Left renal pelvis (tissue), 4 donors: Measurements from ENCODE around the gene IQCN. TPM values are rescaled to one million over a fixed set of nuclear protein-coding genes. Genes with fewer than 3 reads are reported as not detected.
A peak's percentile ranks its signal among the peaks of the same experiment; 100 is the strongest.

Experiments
- DNase-seq, 4 donors: peaks; one replicate each; pipeline ENCODE4 v3.0.0-alpha.2; 2013; ENCODE audit warnings: low read depth in 4 of 4, low spot score in 3 of 4
- polyA plus RNA-seq, 4 donors: library from polyadenylated mRNA; unstranded; fragments of 120-200 nt; gene quantifications; one replicate each; pipeline ENCODE4 v1.2.1, GENCODE V29; 2013; ENCODE audit not compliant: insufficient read length in 4 of 4

IQCN gene
- polyA plus RNA-seq, 4 donors, result 5.0 to 13.4 (median 6.7) TPM

DNA sequence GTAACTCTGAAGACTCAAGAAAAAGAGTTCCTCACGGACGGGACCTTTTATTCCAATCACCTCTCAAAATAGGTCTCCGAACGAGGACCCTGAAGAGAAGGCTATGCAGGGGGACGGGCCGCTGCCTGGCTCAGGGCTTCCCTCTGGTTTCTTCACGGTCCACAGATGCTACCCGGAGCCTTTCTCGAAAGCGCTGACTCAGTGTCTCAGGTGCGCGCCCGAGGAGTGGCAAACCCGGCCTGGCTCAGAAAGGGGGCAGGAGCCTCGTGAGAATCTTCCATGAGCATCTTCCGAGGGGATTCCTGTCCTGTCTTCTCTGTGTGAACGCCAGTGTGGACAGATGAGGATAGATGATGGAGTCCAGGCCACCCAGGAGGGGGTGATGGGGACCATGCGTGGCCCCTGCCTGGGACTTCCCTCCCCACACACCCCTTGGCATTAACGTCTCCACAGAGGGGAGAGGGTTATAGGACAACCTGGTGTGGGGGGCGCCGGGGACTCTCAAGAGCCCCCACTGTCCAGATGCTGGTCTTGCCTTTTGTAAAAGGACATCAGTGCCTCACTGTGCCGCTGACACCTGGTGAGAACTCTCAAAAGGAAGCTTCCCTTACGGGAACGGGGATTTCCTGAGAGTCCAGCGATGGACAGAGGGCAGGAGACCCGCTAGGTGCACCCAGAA is 32.1 kb upstream of the IQCN start:
- DNase-seq, result no peak

DNA sequence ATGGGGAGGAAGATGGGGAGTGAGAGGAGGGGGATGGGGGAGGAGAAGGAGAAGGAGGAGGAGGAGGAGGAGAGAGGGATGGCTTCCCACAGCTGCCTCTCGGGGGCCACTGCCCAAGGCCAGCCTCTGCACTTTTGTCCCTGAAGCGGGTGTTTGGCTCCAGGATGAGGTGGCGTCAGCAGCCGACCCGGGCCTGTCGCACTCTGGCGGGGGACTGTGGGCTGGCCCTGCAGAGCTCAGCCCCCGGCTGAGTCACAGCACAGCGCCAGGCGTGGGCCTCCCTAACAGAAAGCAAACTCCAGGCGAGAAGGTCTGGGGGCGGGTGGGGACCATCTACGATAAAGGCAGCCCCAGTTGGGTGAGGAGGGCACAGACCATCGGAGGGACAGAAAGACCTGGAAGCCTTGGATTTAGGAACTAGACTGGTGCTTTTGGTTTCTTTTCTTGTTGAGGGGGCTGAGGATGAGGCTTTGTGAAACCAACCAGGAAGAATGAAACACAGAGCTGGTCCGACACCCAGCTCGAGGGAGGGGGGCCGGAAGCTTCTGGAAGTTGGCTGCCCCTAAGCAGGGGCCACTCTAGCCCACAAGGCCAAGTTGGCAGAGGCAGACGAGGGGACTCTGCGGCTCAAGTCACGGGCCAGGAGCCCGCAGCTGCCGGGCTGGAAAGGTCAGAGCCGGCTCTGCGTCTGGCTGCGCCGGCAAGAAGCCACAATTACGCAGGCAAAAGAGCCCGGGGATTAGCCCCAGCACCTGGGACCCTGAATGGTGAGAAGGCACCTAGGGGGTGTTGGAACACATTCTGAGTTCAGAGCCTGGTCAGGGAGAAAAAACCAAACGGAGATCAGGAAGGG is 30.4 kb upstream of the IQCN start:
- no peak for DNase-seq

DNA sequence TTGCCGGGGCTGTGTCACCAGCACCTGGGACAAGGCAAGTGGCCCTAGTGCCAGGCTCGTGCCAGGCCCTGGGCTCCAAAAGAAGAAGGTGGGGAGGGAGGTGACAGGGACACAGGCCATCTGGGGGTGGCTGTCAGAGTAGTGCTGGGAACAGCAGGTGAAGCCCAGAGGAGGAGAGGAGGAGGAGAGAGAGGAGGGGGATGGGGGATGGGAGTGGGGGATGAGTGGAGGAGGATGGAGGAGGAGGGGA is 29.9 kb upstream of the IQCN start:
- DNase-seq, result no peak

DNA sequence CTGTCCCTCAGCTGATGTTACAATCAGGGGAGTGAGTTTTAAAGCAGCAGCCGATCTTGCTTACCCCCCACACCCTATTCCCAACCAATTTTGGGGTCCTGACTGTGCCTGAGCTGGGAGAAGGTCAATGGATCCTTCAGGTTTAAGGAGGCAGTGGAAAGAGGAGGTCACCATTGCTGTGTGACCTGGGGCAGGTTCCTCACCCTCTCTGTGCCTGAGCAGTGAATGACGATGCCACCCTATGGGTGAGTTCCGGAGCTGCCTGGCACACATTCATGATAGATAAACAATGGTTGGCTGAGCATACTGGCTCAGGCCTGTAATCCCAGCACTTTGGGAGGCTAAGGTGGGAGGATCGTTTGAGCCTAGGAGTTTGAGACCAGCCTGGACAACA is 27.5 kb upstream of the IQCN start:
- DNase-seq, result no peak

GRCh38 chr19:18300930-18301717 is 26.9 kb upstream of the IQCN start:
- DNase-seq, result no peak

- DNase-seq, result no peak
These were observed 25.4 kb upstream of the IQCN start for GRCh38 chr19:18299654-18300053.

DNA sequence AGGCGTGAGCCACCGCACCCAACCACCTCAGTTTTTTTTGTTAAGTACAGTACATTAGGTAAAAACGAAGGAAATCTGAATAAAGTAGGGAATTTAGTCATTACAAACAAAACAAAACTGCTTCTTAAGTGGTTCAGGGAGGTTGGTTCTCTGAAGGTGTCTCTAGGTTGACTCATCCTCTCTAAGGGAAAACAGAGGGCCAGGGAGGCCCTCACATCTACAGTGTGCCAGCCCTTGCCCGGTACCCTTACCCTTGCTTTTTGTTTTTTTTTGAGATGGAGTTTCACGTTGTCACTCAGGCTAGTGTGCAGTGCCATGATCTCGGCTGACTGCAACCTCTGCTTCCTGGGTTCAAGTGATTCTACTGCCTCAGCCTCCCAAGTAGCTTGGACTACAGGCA is 24.3 kb upstream of the IQCN start:
- DNase-seq, result no peak

GRCh38 chr19:18297308-18297707 is 23.1 kb upstream of the IQCN start:
- no peak for DNase-seq

DNA sequence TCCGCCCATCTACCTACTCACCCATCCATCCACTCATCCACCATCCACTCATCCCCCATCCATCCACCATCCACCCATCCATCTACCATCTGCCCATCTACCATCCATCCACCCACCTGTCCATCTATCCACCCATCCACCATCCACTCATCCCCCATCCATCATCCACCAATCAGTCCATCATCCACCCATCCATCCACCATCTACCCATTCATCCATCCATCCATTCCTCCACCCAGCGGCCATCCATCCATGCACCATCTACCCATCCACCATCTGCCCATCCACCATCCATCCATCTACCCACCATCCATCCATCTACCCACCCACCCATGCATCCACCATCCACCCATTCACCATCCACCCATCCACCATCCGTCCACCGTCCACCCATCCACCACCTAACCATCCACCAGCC is 20.8 kb upstream of the IQCN start:
- DNase-seq, result no peak

- no peak for DNase-seq
These were observed 20.2 kb upstream of the IQCN start for GRCh38 chr19:18294467-18294864.

GRCh38 chr19:18293642-18294466 is 19.6 kb upstream of the IQCN start:
- no peak for DNase-seq

DNA sequence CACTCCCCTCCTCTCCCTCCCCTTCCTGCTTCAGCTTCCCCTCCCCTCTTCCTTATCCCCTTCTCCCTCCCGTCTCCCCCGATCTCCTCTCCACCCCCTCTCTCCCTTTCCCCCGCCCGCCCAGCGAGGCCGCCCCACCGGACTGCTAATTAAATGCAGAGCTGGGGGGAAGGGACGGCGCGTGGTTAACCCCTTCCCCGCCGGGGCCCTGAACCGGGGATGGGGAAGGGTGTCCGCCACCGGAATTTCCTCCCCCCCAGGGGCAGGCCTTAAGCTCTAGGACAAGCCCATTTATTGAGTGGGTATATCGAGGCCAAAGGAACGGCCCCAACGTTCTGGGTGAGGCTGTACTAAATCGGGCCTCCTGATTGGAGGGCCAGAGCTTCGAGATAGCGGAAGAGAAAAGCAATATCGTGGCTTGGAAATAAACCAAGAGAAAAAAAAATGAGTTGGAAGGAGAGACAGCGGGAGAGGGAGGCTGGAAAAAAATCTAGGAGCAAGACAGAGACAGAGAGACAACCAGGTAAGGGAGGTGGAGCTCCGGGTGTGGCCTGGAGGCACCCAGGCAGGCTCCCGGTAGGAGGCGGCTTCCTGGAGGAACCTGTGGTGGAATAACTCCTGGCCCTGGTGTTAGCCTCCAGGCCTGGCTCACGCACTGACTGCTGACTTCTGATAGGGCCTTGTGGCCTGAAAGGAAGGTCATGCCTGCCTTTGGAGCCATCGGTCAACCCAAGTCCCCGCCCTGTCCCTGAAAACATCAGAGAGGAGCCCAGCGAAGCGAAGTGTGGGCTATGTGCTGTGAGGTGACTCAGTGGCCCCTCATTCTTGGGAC is 18.8 kb upstream of the IQCN start:
- DNase-seq, result peak in 2 of 4 donors; percentile 73 to 74

- DNase-seq, result no peak
These were observed 18.2 kb upstream of the IQCN start for GRCh38 chr19:18292462-18292809.

- DNase-seq, result peak; percentile 75 to 82 (median 78)
These were observed 17.6 kb upstream of the IQCN start for GRCh38 chr19:18291590-18292461.

- no peak for DNase-seq
These were observed 16.8 kb upstream of the IQCN start for GRCh38 chr19:18291019-18291524.

DNA sequence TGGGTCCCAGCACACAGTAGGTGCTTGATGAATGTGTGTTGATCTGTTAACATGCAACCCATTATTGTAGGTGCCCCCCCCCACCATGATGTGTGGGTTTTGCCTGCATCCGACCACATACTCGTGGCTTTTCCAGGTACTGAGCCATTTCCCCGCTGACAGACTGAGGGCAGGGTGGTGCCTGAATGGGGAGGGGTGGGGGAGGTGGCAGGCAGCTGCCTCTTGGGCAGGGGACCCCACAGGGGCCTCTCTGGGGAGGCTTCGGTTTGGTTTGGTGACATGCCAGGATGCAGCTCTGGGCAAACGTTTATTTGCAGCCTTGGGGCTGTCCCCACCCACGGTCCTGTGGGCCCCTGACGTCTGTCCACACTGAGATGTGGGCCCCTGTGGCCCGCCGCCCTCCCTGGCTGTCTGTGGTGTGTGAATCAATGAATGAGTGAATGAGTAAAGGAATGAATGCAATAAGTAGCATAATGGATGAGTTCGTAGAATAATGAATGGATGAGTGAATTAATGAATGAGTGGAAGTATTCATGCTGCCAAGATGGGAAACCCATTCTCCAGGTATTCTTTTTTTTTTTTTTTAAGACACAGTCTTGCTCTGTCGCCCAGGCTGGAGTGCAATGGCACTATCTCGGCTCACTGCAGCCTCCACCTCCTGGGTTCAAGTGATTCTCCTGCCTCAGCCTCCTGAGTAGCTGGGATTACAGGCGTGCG is 16.2 kb upstream of the IQCN start:
- DNase-seq, result no peak

DNA sequence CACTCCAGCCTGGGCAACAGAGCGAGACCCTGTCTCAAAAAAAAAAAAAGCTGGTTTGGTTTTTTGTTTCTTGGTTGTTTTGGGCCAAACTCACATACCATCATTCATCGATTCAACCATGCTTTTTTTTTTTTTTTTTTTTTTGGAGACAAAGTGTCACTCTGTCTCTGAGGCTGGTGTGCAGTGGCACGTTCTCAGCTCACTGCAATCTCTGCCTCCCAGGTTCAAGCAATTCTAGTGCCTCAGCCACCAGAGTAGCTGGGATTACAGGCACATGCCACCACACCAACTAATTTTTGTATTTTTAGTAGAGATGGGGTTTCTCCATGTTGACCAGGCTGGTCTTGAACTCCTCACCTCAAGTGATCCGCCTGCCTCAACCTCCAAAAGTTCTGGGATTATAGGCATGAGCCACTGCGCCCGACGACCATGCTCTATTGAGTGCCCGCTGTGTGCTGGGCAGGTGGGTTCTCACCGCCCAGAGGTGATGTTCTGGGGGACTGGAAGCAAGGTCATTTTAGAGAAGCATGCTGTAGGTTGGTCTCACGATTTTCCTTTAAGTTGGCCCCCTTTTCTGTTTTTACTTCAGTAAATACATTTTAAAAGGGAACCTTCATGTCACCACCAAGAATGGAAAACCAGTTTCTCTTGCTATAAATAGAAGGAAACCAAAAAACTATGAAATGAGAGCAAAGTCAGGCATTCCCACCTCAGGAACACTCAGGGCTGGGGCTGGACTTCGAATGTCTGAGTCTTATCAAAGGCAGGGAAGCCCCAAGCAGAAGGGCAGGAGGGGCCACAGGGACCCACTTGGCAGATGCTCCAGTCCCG is 15.4 kb upstream of the IQCN start:
- no peak for DNase-seq
